Activated CD4-positive, alpha-beta memory T cell treated with anti-CD3 and anti-CD28 coated beads for 36 hours (primary cell): ENCODE measurements around the gene MSRB3. TPM values are rescaled to one million over a fixed set of nuclear protein-coding genes. Genes with fewer than 3 reads are reported as not detected.

Experiments used
- CTCF ChIA-PET: fragments of 350-600 bp; sonication (Branson Sonifier 250); formaldehyde crosslinking; loops from one replicate; lab custom pipeline; 2021; ENCODE audit warnings: antibody characterized with exemption, inconsistent platforms; lab: Charles Lee
- POLR2A ChIA-PET: fragments of 350-600 bp; sonication (Branson Sonifier 250); formaldehyde crosslinking; loops from one replicate; lab custom pipeline; 2021; ENCODE audit warnings: antibody characterized with exemption; lab: Charles Lee
- DNase-seq: peaks from one replicate; pipeline ENCODE4 v3.0.0-alpha.2; 2020
- H3K27ac Mint-ChIP-seq: one replicate; pipeline ENCODE4 v1.8.0; 2021; ENCODE audit warnings: mixed read lengths
- H3K27me3 Mint-ChIP-seq: one replicate; pipeline ENCODE4 v1.8.0; 2021; ENCODE audit warnings: mixed read lengths
- H3K36me3 Mint-ChIP-seq: one replicate; pipeline ENCODE4 v1.8.0; 2021; ENCODE audit warnings: mixed read lengths
- H3K4me1 Mint-ChIP-seq: one replicate; pipeline ENCODE4 v1.8.0; 2021; ENCODE audit warnings: low read depth, mixed read lengths
- H3K4me3 Mint-ChIP-seq: one replicate; pipeline ENCODE4 v1.8.0; 2021; ENCODE audit warnings: mild to moderate bottlenecking, mixed read lengths
- H3K9me3 Mint-ChIP-seq: one replicate; pipeline ENCODE4 v1.8.0; 2021; ENCODE audit warnings: mixed read lengths
- intact Hi-C: fragments of 100-400 bp; cut with micrococcal nuclease; formaldehyde crosslinking; loops from one replicate; pipeline ENCODE4 v1.15.1; 2023
- total RNA-seq, 2 experiments: library from RNA; stranded (reverse); gene quantifications; one replicate each; pipeline ENCODE4 v1.2.3, GENCODE V29; 2021

Gene MSRB3
- total RNA-seq, 2 experiments from 2014 or later, result not detected

DNA sequence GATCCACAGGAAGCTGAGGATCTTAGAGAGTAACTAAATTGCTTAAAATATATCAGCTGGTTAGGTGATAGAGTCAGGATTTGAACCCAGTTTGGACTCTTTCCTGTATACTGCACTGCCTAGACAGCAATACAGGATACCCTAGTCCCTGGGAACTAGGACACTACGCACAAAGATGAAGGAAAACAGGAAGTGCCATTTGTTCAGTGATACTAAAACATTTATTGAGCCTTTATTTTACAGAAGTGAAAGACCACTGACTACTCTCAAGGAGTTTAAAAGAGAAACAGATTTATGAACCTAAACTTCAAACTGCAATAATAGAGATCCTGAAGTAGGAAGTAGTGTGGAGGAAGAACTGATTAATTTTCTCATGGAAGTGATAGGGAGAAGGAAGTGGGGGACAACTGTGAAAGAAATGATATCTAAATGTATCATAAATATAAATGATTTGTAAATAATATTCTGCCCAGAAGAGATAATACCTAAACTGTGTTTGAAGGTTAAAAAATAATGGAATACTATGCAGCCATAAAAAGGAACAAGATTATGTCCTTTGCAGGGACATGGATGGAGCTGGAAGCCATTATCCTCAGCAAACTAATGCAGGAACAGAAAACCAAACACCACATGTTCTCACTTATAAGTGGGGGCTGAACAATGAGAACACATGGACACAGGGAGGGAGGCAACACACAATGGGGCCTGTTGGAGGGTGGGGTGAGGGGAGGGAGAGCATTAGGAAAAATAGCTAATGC, 18.2 kb downstream of the MSRB3 start:
- Mint-ChIP-seq H3K36me3 (no peaks in the 10 kb centered on the region), H3K4me1 (no peaks in the 10 kb centered on the region), H3K9me3 (no peaks in the 10 kb centered on the region), H3K4me3 (no peak overlapping the region), H3K27me3 (peaks cover 10% of the 10 kb centered on the region), H3K27ac (no peak overlapping the region)
- ChIA-PET POLR2A (no interaction called here), CTCF (no interaction called here)
- no peak for DNase-seq
- intact Hi-C loops, result no loop called here

DNA sequence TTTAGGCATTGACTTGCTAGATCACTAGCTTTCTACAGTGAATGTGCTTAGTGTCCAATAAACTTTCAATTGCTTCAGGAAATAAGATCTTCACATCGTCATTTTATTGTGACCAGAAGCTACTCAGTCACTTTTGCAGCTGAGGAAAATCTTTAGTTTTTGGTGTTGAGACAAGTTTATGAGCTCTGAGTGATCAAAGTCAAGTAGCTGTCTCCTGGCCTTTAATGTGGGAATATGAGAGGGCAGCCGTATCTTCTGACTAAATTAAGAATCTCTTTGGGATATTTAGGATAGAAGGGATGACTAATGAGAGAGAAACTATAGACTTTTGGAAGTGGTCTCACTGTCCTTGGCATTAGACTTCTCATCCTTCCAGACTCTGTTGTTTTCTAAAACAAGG, 21.6 kb downstream of the MSRB3 start:
- POLR2A ChIA-PET, result no interaction called here
- Mint-ChIP-seq H3K36me3 (no peaks in the 10 kb centered on the region), H3K27me3 (peaks cover 27% of the 10 kb centered on the region), H3K4me1 (no peaks in the 10 kb centered on the region), H3K9me3 (no peaks in the 10 kb centered on the region), H3K4me3 (no peak overlapping the region), H3K27ac (no peak overlapping the region)
- DNase-seq, result no peak
- intact Hi-C loops, result no loop called here
- CTCF ChIA-PET, result interaction anchor here (1.0 to 1.1 kb wide), 2 partner anchors 135 to 409 kb away, joined by 3 read pairs; no protein-coding TSS in a partner anchor

DNA sequence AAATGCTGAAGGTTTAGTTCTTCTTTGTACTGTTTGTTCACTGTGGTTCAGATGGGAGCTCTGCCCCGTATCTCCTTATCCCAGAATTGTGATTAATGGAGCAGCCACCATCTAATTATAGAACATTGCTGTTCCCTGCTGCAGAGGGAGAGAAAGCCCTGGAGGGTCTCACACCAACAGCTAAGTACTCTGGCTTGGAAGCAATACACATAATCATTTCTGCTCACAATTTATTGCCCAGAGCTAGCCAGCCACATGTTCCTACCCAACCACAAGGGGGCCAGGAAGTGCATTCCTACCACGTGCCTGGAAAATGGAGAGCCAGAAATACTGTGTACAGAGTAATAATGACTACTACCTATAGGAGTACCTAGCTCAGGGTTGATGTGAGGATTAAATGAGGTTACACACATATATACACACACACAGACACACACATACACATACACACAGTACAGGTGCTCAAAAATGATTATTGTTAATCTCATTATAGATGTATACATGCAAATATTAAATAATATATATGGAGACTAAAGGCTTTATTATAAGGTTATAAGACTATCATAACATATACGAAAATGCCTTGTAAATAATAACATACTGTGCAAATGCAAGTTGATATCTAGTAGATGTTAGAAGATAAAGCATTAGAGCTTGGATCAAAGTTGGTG, 22.3 kb downstream of the MSRB3 start:
- H3K27ac Mint-ChIP-seq, result no peak overlapping the region
- ChIA-PET CTCF (interaction anchor here (1.0 to 1.1 kb wide), 3 partner anchors 8 to 410 kb away, joined by 3 read pairs; no protein-coding TSS in a partner anchor), POLR2A (no interaction called here)
- no peak overlapping the region for H3K4me3 Mint-ChIP-seq
- H3K36me3 Mint-ChIP-seq, result no peaks in the 10 kb centered on the region
- H3K27me3 Mint-ChIP-seq, result peaks cover 32% of the 10 kb centered on the region
- H3K4me1 Mint-ChIP-seq, result no peaks in the 10 kb centered on the region
- H3K9me3 Mint-ChIP-seq, result no peaks in the 10 kb centered on the region
- DNase-seq, result no peak
- intact Hi-C loops, result no loop called here

DNA sequence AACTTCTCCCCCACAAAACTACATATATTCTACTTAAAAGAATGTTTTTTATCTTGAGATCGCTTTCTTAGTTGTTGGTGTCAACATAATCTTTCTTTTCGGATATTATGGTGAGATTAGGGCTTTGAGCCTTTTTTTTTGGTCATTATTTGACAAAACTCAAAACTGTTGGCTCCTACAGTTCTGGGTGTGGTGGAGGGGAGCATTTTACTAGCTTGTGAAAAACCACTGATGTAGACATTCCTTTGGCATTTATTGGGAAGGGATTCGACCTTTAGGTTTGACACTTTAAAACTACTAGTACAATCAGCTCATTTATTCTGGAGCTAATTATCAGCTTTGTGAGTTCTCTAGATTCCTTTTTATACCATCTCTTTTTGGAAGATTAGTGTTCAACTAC, 24.4 kb downstream of the MSRB3 start:
- DNase-seq, result no peak
- Mint-ChIP-seq H3K27me3 (peaks cover 26% of the 10 kb centered on the region), H3K27ac (no peak overlapping the region), H3K4me1 (no peaks in the 10 kb centered on the region), H3K9me3 (no peaks in the 10 kb centered on the region), H3K4me3 (no peak overlapping the region), H3K36me3 (no peaks in the 10 kb centered on the region)
- POLR2A ChIA-PET, result no interaction called here
- CTCF ChIA-PET, result no interaction called here
- intact Hi-C loops, result no loop called here

DNA sequence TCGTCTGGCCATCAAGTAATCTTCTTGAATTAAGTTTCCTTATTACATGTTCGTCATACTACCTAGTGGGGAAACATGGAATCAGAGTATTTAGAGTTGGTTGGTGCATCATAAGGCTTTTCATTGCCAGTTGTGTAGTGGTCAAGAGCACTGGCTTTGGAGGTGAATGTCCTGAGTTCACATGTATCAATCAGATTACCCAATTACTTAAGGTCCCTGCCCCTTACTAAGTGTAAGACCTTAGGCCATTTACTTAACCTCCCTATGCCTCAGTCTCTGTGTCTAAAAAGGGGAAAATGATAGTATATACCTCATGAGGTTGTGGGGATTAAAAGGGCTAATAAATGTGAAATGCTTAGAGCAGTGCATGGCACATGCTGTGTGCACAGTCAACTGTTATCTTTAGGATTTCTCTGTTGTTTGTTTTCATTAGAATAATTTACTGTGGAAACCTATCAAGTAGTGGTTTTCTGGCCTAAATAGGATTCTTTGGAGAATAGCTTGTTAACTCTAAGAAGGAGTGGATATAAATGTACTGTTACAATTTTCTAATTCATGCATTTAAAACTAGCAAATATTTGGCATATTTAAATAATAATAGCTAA, 27.0 kb downstream of the MSRB3 start:
- ChIA-PET CTCF (interaction anchor here (1.3 to 1.4 kb wide), 2 partner anchors 414 to 801 kb away, joined by 3 read pairs; no protein-coding TSS in a partner anchor), POLR2A (no interaction called here)
- Mint-ChIP-seq H3K27me3 (peaks cover 28% of the 10 kb centered on the region), H3K4me3 (no peak overlapping the region), H3K27ac (no peak overlapping the region), H3K9me3 (no peaks in the 10 kb centered on the region), H3K4me1 (no peaks in the 10 kb centered on the region), H3K36me3 (no peaks in the 10 kb centered on the region)
- no peak for DNase-seq
- intact Hi-C loops, result no loop called here

DNA sequence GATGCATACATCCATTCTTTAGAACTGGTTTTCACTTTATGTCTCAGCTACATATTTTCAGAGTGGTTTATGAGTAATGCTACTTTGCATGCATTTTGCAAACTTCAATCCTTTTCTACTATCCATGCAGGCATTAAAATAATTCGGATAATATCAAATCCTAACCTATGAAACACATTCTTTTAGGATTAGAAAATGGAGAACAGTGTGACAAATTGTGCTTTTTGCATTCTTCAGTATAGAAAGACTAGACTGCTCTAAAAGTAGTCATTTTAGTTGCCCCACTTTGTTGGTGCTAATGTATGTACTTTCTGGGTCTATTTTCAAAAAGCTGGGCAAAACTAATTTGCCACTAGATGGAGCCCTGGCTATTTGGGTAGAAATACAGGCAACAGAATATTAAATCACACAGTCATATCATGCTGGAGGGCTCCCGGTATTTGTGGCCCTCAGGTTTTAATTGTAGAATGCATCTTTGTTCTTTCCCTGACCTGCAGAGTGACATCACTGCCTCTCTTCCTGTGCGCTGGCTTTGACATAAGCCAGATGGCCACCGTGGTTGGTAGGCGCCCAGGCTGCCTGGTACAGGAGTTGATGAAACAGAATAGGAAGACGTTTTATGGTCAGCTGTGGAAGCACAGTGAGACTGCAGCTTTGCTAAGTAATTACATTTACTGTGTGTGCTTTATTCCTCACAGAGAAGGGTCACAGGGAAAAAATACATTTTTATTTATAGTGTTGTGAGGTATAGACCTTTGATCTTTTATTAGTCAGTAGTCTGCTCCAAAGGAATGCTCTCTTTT, 28.1 kb downstream of the MSRB3 start:
- no peak for DNase-seq

DNA sequence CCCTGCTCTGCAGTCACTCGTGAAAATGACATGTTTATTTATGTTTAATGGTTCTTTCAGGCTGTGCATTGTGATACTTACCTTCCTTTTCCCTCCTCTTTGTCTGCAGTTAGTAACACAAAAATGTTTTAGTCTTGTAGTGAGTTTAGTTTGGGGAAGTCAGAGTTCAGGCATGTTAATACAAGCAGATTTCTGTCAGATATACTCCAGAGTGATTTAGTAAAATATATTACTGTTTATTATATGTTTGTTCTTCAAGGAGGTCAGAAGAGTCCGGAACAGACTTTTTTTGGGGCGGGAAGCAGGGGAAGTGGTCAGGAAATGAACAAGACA, 28.7 kb downstream of the MSRB3 start:
- CTCF ChIA-PET, result interaction anchor here (1.4 kb wide), 1 partner anchor 799 kb away, joined by 3 read pairs; no protein-coding TSS in a partner anchor
- intact Hi-C loops, result no loop called here

More for the DNA sequence above, 28.1 kb downstream of the MSRB3 start:
- H3K27ac Mint-ChIP-seq, result no peak overlapping the region
- CTCF ChIA-PET, result interaction anchor here (1.3 to 1.4 kb wide), 2 partner anchors 415 to 800 kb away, joined by 3 read pairs; no protein-coding TSS in a partner anchor
- H3K27me3 Mint-ChIP-seq, result peaks cover 27% of the 10 kb centered on the region
- POLR2A ChIA-PET, result no interaction called here
- H3K36me3 Mint-ChIP-seq, result no peaks in the 10 kb centered on the region
- intact Hi-C loops, result no loop called here
- H3K4me1 Mint-ChIP-seq, result no peaks in the 10 kb centered on the region
- H3K9me3 Mint-ChIP-seq, result no peaks in the 10 kb centered on the region
- H3K4me3 Mint-ChIP-seq, result no peak overlapping the region

DNA sequence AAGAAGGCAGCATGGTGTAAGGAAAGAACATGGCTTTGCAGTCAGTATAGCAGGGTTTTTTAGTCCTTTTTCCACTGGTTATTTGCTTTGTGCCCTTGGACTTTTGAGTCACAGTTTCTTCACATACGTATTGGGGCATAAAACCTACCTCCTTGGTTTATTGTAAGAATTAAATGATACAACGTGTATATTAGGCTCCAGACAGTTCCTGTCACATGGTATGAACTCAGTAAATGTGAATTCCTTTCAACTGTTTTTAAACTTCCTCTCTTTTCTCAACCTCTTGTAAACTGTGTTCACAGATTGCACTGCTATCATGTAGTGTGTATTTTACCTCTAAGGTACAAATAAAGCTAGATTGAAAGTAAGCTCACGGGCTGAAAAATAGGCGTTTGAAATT, 29.5 kb downstream of the MSRB3 start:
- Mint-ChIP-seq H3K27me3 (peaks cover 24% of the 10 kb centered on the region), H3K4me3 (no peak overlapping the region), H3K27ac (no peak overlapping the region), H3K4me1 (no peaks in the 10 kb centered on the region), H3K36me3 (no peaks in the 10 kb centered on the region), H3K9me3 (no peaks in the 10 kb centered on the region)
- no peak for DNase-seq
- intact Hi-C loops, result no loop called here
- ChIA-PET CTCF (no interaction called here), POLR2A (no interaction called here)

More for the DNA sequence above, 28.7 kb downstream of the MSRB3 start:
- H3K9me3 Mint-ChIP-seq, result no peaks in the 10 kb centered on the region
- H3K4me3 Mint-ChIP-seq, result no peak overlapping the region
- H3K27me3 Mint-ChIP-seq, result peaks cover 26% of the 10 kb centered on the region
- no peak for DNase-seq
- H3K36me3 Mint-ChIP-seq, result no peaks in the 10 kb centered on the region
- no peak overlapping the region for H3K27ac Mint-ChIP-seq
- H3K4me1 Mint-ChIP-seq, result no peaks in the 10 kb centered on the region
- POLR2A ChIA-PET, result no interaction called here

DNA sequence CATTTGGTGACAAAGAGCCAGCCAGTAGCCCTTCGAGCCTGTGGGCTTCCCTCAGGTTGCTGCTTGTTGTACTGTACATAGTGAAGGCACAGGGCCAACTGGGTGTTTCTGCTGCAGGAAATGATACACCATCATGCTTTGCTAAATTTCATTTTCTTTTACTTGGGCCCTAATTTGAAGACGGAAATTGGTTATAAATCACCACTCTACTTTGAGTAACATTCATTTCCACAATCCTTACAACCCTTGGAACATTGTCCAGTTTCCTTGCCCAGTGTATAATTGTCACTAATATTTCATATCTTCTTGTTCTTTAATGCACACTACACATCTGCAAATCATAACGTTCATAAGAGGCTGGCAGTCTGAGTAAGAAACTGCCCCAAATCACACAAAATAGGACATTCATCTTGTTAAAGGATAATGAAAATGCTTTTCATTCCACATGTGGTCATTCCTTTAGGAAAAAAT, 30.2 kb downstream of the MSRB3 start:
- no peaks in the 10 kb centered on the region for H3K9me3 Mint-ChIP-seq
- ChIA-PET CTCF (no interaction called here), POLR2A (no interaction called here)
- intact Hi-C loops, result no loop called here
- no peak overlapping the region for H3K27ac Mint-ChIP-seq
- no peaks in the 10 kb centered on the region for H3K36me3 Mint-ChIP-seq
- no peak for DNase-seq
- no peaks in the 10 kb centered on the region for H3K4me1 Mint-ChIP-seq
- peaks cover 20% of the 10 kb centered on the region for H3K27me3 Mint-ChIP-seq
- H3K4me3 Mint-ChIP-seq, result no peak overlapping the region

DNA sequence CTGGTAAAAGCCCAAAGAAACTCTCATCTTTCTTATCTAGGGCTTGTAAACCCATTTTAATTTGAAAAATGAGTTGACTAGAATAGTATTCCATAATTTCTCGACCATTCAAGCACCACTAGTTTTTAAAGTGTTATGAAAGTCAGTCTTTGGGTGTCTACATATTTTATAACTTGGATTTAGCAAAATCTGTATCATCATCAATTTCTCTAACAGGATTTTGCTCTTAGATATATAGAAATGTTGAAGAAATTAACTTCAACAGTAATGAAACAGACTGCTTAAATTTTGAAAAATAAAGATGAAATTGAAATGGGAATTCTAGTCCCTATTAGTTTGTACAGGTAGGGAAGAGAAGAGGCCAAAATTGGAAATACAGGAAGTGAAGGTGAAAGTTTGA, 32.8 kb downstream of the MSRB3 start:
- CTCF ChIA-PET, result no interaction called here

DNA sequence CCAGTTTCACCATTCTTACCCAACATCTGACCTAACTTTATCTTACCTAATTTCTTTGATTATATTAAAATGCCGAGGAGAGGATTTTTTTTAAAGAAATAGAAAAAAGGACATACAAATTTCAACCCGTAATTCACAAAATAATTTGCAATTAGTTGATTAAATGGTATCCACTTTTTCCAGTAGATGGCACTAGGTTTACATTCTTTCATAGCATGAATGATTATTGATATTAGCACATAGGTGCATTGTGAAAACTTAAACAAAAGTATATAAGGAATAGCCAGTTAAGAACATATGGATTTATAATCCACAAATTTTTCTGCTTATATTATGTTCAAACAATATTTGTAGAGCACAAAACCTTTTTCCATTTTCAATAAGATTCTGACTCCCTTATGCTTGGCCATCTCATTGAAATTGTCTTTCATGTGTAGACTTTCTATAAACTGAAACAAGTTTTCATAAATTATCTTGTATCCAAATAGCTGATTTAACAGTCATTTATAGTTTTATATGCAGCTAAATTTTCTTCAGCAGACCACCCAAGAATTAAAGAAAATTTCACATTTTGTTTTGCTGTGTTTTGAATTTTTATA, 35.3 kb downstream of the MSRB3 start:
- ChIA-PET POLR2A (no interaction called here), CTCF (no interaction called here)
- Mint-ChIP-seq H3K4me3 (no peak overlapping the region), H3K9me3 (no peaks in the 10 kb centered on the region), H3K36me3 (no peaks in the 10 kb centered on the region), H3K4me1 (no peaks in the 10 kb centered on the region), H3K27ac (no peak overlapping the region), H3K27me3 (peaks cover 3% of the 10 kb centered on the region)
- intact Hi-C loops, result loop anchor here (5.0 to 10.0 kb wide), 2 partner anchors 793 to 1091 kb away; no protein-coding TSS in a partner anchor
- no peak for DNase-seq

More for the DNA sequence above, 32.8 kb downstream of the MSRB3 start:
- POLR2A ChIA-PET, result no interaction called here
- Mint-ChIP-seq H3K4me3 (no peak overlapping the region), H3K27me3 (peaks cover 4% of the 10 kb centered on the region), H3K36me3 (no peaks in the 10 kb centered on the region), H3K9me3 (no peaks in the 10 kb centered on the region), H3K4me1 (no peaks in the 10 kb centered on the region), H3K27ac (no peak overlapping the region)
- intact Hi-C loops, result loop anchor here (5.0 to 10.0 kb wide), 2 partner anchors 796 to 1094 kb away; no protein-coding TSS in a partner anchor
- no peak for DNase-seq
